ENCODE measurements around the gene MYOCD.

DNA sequence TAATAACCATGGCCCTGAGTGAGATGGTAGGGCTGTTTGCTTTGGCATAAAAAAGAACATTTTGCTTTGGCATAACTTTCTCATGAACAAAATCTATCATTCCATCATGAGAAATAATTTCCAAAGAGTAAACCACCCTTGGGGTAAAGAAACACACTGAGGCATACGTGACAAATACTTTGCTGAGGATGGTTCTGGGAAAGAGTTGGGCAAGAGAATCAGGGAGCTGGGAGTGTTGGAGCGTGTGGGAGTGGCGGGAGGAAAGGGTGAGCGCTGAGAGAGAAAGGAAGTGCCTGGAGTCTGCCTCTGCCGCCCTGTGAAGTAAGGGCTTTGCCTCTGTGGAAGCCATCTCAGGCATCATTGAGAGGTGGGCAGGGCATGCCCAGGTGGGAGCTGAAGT is 63.4 kb downstream of the MYOCD start:
- TF ChIP-seq POLR2A (IDR thresholded peaks at IDR 0.05): no peak
- TF ChIP-seq, protein P1, sequence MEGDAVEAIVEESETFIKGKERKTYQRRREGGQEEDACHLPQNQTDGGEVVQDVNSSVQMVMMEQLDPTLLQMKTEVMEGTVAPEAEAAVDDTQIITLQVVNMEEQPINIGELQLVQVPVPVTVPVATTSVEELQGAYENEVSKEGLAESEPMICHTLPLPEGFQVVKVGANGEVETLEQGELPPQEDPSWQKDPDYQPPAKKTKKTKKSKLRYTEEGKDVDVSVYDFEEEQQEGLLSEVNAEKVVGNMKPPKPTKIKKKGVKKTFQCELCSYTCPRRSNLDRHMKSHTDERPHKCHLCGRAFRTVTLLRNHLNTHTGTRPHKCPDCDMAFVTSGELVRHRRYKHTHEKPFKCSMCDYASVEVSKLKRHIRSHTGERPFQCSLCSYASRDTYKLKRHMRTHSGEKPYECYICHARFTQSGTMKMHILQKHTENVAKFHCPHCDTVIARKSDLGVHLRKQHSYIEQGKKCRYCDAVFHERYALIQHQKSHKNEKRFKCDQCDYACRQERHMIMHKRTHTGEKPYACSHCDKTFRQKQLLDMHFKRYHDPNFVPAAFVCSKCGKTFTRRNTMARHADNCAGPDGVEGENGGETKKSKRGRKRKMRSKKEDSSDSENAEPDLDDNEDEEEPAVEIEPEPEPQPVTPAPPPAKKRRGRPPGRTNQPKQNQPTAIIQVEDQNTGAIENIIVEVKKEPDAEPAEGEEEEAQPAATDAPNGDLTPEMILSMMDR (IDR thresholded peaks at IDR 0.05): no peak
